ENCODE data around the gene HAUS6.

Gene HAUS6

GRCh38 chr9:19074229-19074628 lies 28.5 kb downstream of the HAUS6 start:
- intact Hi-C loops (cut with DNase I; ENCODE audit: low total_unique reads) = no loop called here
- H3K4me3 ChIP-seq = no peak overlapping the region
- no peak for TF ChIP-seq CTCF (IDR thresholded peaks at IDR 0.05)
- DNase-seq = no peak
- no peaks in the 10 kb centered on the region for H3K4me1 ChIP-seq
- no peaks in the 10 kb centered on the region for H3K27me3 ChIP-seq
- no peak overlapping the region for H3K27ac ChIP-seq
- H3K9me3 ChIP-seq = no peaks in the 10 kb centered on the region
- H3K36me3 ChIP-seq = peaks cover 36 to 89% (median 67%) of the 10 kb centered on the region in 3 donors

DNA sequence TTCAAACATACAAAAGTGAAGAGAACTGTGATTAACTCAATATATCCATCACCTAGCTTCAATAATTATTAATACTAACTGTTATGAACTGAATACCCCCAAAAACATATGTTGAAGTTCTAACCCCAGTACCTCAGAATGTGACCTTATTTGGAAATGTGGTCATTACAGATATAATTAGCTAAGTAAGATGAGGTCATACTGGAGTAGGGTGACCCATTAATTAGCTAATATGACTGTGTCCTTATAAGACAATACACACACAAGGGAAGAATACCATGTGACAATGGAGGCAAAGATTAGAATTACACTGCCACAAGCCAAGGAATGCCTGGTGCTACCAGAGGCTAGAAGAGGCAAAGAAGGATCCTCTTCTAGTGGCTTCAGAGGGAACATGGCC lies 45.7 kb downstream of the HAUS6 start:
- TF ChIP-seq CTCF (IDR thresholded peaks at IDR 0.05) = no peak
- intact Hi-C loops (cut with DNase I; ENCODE audit: low total_unique reads) = no loop called here
- Histone ChIP-seq H3K4me3 (no peak overlapping the region), H3K4me1 (peaks cover 0 to 15% (median 1%) of the 10 kb centered on the region in 4 donors), H3K27me3 (no peaks in the 10 kb centered on the region), H3K36me3 (peaks cover 27 to 43% (median 39%) of the 10 kb centered on the region in 3 donors), H3K9me3 (no peaks in the 10 kb centered on the region), H3K27ac (no peak overlapping the region)
- DNase-seq = no peak

GRCh38 chr9:19050637-19051591 lies 51.8 kb downstream of the HAUS6 start:
- peak overlapping the region; percentile 96 to 97 for H3K27ac ChIP-seq
- no peak for DNase-seq
- intact Hi-C loops (cut with DNase I; ENCODE audit: low total_unique reads) = no loop called here

GRCh38 chr9:19049917-19050636 lies 52.6 kb downstream of the HAUS6 start:
- intact Hi-C loops (cut with DNase I; ENCODE audit: low total_unique reads) = loop anchor here (10.0 kb wide), 2 partner anchors 55 to 405 kb away; partner anchors contain the start of gene HAUS6
- H3K27me3 ChIP-seq = no peaks in the 10 kb centered on the region
- peak overlapping the region; percentile 79 to 82 for H3K4me3 ChIP-seq
- TF ChIP-seq CTCF (IDR thresholded peaks at IDR 0.05) = no peak
- H3K27ac ChIP-seq = peak overlapping the region; percentile 96 to 97
- peaks cover 0 to 6% (median 3%) of the 10 kb centered on the region in 3 donors for H3K36me3 ChIP-seq
- no peak for DNase-seq
- no peaks in the 10 kb centered on the region for H3K9me3 ChIP-seq
- peaks cover 5 to 39% (median 16%) of the 10 kb centered on the region in 4 donors for H3K4me1 ChIP-seq

More at GRCh38 chr9:19050637-19051591, 51.8 kb downstream of the HAUS6 start:
- H3K9me3 ChIP-seq = no peaks in the 10 kb centered on the region
- peaks cover 0 to 6% (median 3%) of the 10 kb centered on the region in 3 donors for H3K36me3 ChIP-seq
- H3K27me3 ChIP-seq = no peaks in the 10 kb centered on the region
- peaks cover 5 to 39% (median 16%) of the 10 kb centered on the region in 4 donors for H3K4me1 ChIP-seq
- peak overlapping the region; percentile 79 to 82 for H3K4me3 ChIP-seq
- TF ChIP-seq CTCF (IDR thresholded peaks at IDR 0.05) = no peak

Measured in tibial artery (tissue), 4 donors.